HCT116 (cell line): ENCODE data around the gene CPA1.

Experiments
- CEBPB ChIP-seq: IDR thresholded peaks from 2 replicates; pipeline ENCODE4 v1.6.1; 2012; ENCODE audit warnings: low read depth
- EZH2 ChIP-seq: fragments of 200-600 bp; sonication (generic); IDR thresholded peaks from 2 replicates; pipeline ENCODE4 v1.6.1; 2017; ENCODE audit warnings: antibody characterized with exemption, mixed run types
- EZH2phosphoT487 ChIP-seq: fragments of 200-600 bp; IDR thresholded peaks from 2 replicates; pipeline ENCODE4 v1.6.1; 2018; ENCODE audit warnings: antibody characterized with exemption, borderline replicate concordance
- JUND ChIP-seq: IDR thresholded peaks from 2 replicates; pipeline ENCODE4 v1.6.1; 2012
- MAX ChIP-seq: IDR thresholded peaks from 2 replicates; pipeline ENCODE4 v1.6.1; 2012
- POLR2A ChIP-seq: IDR thresholded peaks from 2 replicates; pipeline ENCODE4 v1.7.0; 2011; ENCODE audit warnings: borderline replicate concordance; ENCODE audit not compliant: insufficient read depth, insufficient read length; ENCODE audit errors: extremely low read depth
- POLR2AphosphoS5 ChIP-seq: IDR thresholded peaks from 2 replicates; pipeline ENCODE4 v1.6.1; 2011; ENCODE audit warnings: mild to moderate bottlenecking, low read depth, low read length, moderate library complexity
- REST ChIP-seq: IDR thresholded peaks from 2 replicates; pipeline ENCODE4 v1.6.1; 2012; ENCODE audit warnings: low read depth
- SIN3A ChIP-seq: IDR thresholded peaks from 2 replicates; pipeline ENCODE4 v1.6.1; 2012; ENCODE audit warnings: low read depth
- YY1 ChIP-seq: IDR thresholded peaks from 2 replicates; pipeline ENCODE4 v1.6.1; 2011; ENCODE audit warnings: low read length, low read depth, moderate library complexity, mild to moderate bottlenecking; ENCODE audit not compliant: insufficient replicate concordance; ENCODE audit errors: extremely low read depth
- ZNF274 ChIP-seq: fragments of 200-500 bp; sonication (Bioruptor generic); IDR thresholded peaks from 2 replicates; pipeline ENCODE4 v1.6.1; 2014; ENCODE audit warnings: mild to moderate bottlenecking, low read depth, low read length, inconsistent platforms
- TF ChIP-seq, protein P1 (sequence below), 3 experiments: fragments of 200-600 bp in 1 of 3; sonication (generic) in 1 of 3; IDR thresholded peaks in 2 of 3; conservative IDR thresholded peaks in 1 of 3; 2 replicates each; pipeline ENCODE4 v1.5.1; 2012 to 2017; ENCODE audit warnings: low read depth in 2 of 3, low read length in 2 of 3, antibody characterized with exemption in 1 of 3, borderline replicate concordance in 1 of 3, control low read depth in 1 of 3, mild to moderate bottlenecking in 1 of 3, mixed read lengths in 1 of 3, mixed run types in 1 of 3, moderate library complexity in 1 of 3; ENCODE audit not compliant: insufficient read depth in 1 of 3

- no peak for TF ChIP-seq POLR2AphosphoS5
- no peak for TF ChIP-seq ZNF274
- no peak for TF ChIP-seq JUND
- TF ChIP-seq, protein P1, sequence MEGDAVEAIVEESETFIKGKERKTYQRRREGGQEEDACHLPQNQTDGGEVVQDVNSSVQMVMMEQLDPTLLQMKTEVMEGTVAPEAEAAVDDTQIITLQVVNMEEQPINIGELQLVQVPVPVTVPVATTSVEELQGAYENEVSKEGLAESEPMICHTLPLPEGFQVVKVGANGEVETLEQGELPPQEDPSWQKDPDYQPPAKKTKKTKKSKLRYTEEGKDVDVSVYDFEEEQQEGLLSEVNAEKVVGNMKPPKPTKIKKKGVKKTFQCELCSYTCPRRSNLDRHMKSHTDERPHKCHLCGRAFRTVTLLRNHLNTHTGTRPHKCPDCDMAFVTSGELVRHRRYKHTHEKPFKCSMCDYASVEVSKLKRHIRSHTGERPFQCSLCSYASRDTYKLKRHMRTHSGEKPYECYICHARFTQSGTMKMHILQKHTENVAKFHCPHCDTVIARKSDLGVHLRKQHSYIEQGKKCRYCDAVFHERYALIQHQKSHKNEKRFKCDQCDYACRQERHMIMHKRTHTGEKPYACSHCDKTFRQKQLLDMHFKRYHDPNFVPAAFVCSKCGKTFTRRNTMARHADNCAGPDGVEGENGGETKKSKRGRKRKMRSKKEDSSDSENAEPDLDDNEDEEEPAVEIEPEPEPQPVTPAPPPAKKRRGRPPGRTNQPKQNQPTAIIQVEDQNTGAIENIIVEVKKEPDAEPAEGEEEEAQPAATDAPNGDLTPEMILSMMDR (IDR thresholded peaks at IDR 0.05 in 2 of 3, conservative IDR thresholded peaks at IDR 0.05 in 1 of 3; ENCODE audit: borderline replicate concordance in 1 of 3, insufficient read depth in 1 of 3, low read depth in 2 of 3, low read length in 2 of 3): no peak
- TF ChIP-seq MAX: no peak
- no peak for TF ChIP-seq EZH2phosphoT487
- no peak for TF ChIP-seq CEBPB
- no peak for TF ChIP-seq POLR2A
- TF ChIP-seq SIN3A: no peak
- no peak for TF ChIP-seq REST
- TF ChIP-seq YY1: no peak
- no peak for TF ChIP-seq EZH2
Observed at GRCh38 chr7:130430115-130430514, 49.8 kb downstream of the CPA1 start.
